Smooth muscle cell (in vitro differentiated cells): ENCODE data around the gene RB1. TPM values are rescaled to one million over a fixed set of nuclear protein-coding genes. Genes with fewer than 3 reads are reported as not detected.
A peak's percentile ranks its signal among the peaks of the same experiment; 100 is the strongest.

ENCODE experiments used
- DNase-seq: peaks from one replicate; lab custom pipeline; 2025; ENCODE audit not compliant: unreplicated experiment; lab: John Stamatoyannopoulos, UW
- H2AFZ ChIP-seq: fragments of 200-600 bp; sonication (generic); 2 replicates; pipeline ENCODE4 v1.6.0; 2016; ENCODE audit warnings: antibody characterized with exemption, low read depth, mild to moderate bottlenecking
- H3F3A ChIP-seq: fragments of 200-600 bp; sonication (generic); 2 replicates; pipeline ENCODE4 v1.6.0; 2017; ENCODE audit warnings: antibody characterized with exemption, low read depth
- H3K27ac ChIP-seq: fragments of 200-600 bp; sonication (generic); 2 replicates; pipeline ENCODE4 v1.5.1; 2016; ENCODE audit warnings: low read depth, mild to moderate bottlenecking
- H3K27me3 ChIP-seq: fragments of 200-600 bp; sonication (generic); 2 replicates; pipeline ENCODE4 v1.6.1; 2016; ENCODE audit warnings: low read depth, mild to moderate bottlenecking
- H3K36me3 ChIP-seq: fragments of 200-600 bp; sonication (generic); 2 replicates; pipeline ENCODE4 v1.5.1; 2016; ENCODE audit warnings: low read depth
- H3K4me1 ChIP-seq: fragments of 200-600 bp; sonication (generic); 2 replicates; pipeline ENCODE4 v1.5.1; 2016; ENCODE audit warnings: low read depth
- H3K4me2 ChIP-seq: fragments of 200-600 bp; sonication (generic); 2 replicates; pipeline ENCODE4 v1.6.0; 2016; ENCODE audit warnings: mild to moderate bottlenecking
- H3K4me3 ChIP-seq: fragments of 200-600 bp; sonication (generic); 2 replicates; pipeline ENCODE4 v1.5.1; 2016; ENCODE audit warnings: mild to moderate bottlenecking
- H3K79me2 ChIP-seq: fragments of 200-600 bp; sonication (generic); 2 replicates; pipeline ENCODE4 v1.6.0; 2016; ENCODE audit warnings: low read depth, mild to moderate bottlenecking
- H3K9ac ChIP-seq: fragments of 200-600 bp; sonication (generic); 2 replicates; pipeline ENCODE4 v1.6.0; 2016; ENCODE audit warnings: low read depth
- H3K9me3 ChIP-seq: fragments of 200-600 bp; sonication (generic); replicated peaks from 2 replicates; pipeline ENCODE4 v1.5.1; 2016; ENCODE audit warnings: low read depth
- H4K20me1 ChIP-seq: fragments of 200-600 bp; sonication (generic); 2 replicates; pipeline ENCODE4 v1.6.0; 2016; ENCODE audit warnings: low read depth
- CTCF ChIP-seq: fragments of 200-600 bp; sonication (generic); IDR thresholded peaks from 2 replicates; pipeline ENCODE4 v1.5.1; 2017; ENCODE audit warnings: borderline replicate concordance, mild to moderate bottlenecking, antibody characterized with exemption; ENCODE audit not compliant: insufficient read depth, poor library complexity, severe bottlenecking
- WGBS: methylation state at CpG from one replicate; pipeline ENCODE4 v1.1.7; 2016; ENCODE audit warnings: low lambda C conversion rate; 5-methylcytosine and 5-hydroxymethylcytosine counted together
- polyA plus RNA-seq: library from polyadenylated mRNA; unstranded; fragments of >200 nt; fragmentation: Nextera tagmentation; extraction: Ambion mirVana; gene quantifications from 2 replicates; pipeline ENCODE4 v1.2.1, GENCODE V29; 2016
- total RNA-seq: library from RNA; depleted of rRNA; stranded (reverse); fragments of >200 nt; gene quantifications from 2 replicates; pipeline ENCODE4 v1.2.3, GENCODE V29; 2014

Gene RB1
- total and polyA plus RNA-seq, 2 experiments from 2014 or later, result 12.5 to 40.2 TPM

GRCh38 chr13:48505597-48506091, 202.1 kb downstream of the RB1 start:
- no peaks in the 10 kb centered on the region for H3K4me1 ChIP-seq
- H3K9me3 ChIP-seq, result no peaks in the 10 kb centered on the region
- no peak overlapping the region for H2AFZ ChIP-seq
- no peak overlapping the region for H3K4me2 ChIP-seq
- peak overlapping the region; percentile 76 for H3K27ac ChIP-seq
- no peaks in the 10 kb centered on the region for H4K20me1 ChIP-seq
- no peaks in the 10 kb centered on the region for H3K36me3 ChIP-seq
- no peak for DNase-seq
- 78% methylated on average over 11 of the region's 11 CpGs for WGBS
- H3K27me3 ChIP-seq, result no peaks in the 10 kb centered on the region
- H3K4me3 ChIP-seq, result no peak overlapping the region
- H3K9ac ChIP-seq, result peak overlapping the region; percentile 2
- H3K79me2 ChIP-seq, result no peaks in the 10 kb centered on the region
- H3F3A ChIP-seq, result peaks cover 3% of the 10 kb centered on the region
- no peak for TF ChIP-seq CTCF

DNA sequence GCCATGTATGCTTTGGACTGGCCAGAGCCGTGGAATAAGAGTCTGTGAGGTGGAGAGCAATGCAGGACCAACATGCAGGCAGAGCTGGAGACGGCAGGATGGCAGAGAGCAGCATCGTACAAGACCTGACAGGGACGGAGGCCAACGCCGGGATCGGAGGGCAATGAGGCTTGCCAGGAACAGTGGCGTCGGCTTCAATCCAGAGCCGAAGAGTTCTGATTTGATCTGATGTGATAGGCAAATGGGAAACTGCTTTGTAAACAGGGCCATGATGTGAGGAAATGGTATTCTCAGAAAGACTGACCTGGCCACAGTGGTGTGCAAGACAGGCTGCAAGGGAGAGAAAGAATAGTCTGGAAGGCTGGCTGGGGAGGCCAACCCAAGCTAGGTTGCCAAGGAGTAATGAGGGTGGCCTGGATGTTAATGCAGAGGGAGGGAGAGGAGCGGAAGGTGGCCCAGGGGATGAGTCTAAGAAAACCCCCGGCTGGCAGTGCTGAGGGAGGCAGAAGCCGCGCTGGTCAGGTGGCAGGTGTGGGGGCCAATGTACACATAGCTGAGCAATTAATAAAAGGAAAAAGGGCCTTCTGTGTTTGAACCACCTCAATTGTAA, 202.6 kb downstream of the RB1 start:
- H2AFZ ChIP-seq, result no peak overlapping the region
- H3K9ac ChIP-seq, result no peak overlapping the region
- peaks cover 2% of the 10 kb centered on the region for H3F3A ChIP-seq
- no peaks in the 10 kb centered on the region for H3K9me3 ChIP-seq
- H3K4me1 ChIP-seq, result no peaks in the 10 kb centered on the region
- no peak for DNase-seq
- WGBS, result 95% methylated on average over 14 of the region's 14 CpGs
- H4K20me1 ChIP-seq, result no peaks in the 10 kb centered on the region
- TF ChIP-seq CTCF, result no peak
- H3K79me2 ChIP-seq, result no peaks in the 10 kb centered on the region
- no peaks in the 10 kb centered on the region for H3K27me3 ChIP-seq
- H3K36me3 ChIP-seq, result no peaks in the 10 kb centered on the region
- peak overlapping the region; percentile 76 for H3K27ac ChIP-seq
- no peak overlapping the region for H3K4me2 ChIP-seq
- H3K4me3 ChIP-seq, result no peak overlapping the region

DNA sequence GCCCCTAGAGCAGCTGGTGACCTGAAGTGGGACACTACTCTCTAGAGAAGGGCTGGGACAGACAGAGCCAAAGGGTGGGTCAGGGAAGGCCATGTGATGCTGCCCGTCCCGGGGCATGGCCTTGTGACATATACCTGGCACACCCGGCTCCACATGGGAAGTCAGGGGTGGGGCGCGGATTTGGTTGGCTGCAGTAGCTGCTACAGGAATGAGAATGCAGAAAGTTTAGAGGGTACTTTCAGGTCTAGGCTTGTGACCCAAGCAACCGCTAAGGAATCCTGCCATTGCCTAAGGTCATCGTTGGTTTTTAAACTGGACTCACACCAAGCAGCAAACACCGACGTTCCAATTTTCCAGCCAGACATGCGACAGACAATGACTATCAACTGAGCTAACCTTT, 203.5 kb downstream of the RB1 start:
- Histone ChIP-seq H3K9ac (no peak overlapping the region), H3K27ac (no peak overlapping the region), H3K79me2 (no peaks in the 10 kb centered on the region), H3K36me3 (no peaks in the 10 kb centered on the region), H3K4me2 (no peak overlapping the region), H3K27me3 (no peaks in the 10 kb centered on the region), H3F3A (no peaks in the 10 kb centered on the region), H3K4me1 (no peaks in the 10 kb centered on the region), H4K20me1 (no peaks in the 10 kb centered on the region), H3K9me3 (no peaks in the 10 kb centered on the region), H3K4me3 (no peak overlapping the region), H2AFZ (no peak overlapping the region)
- DNase-seq, result no peak
- 95% methylated on average over 10 of the region's 10 CpGs for WGBS
- no peak for TF ChIP-seq CTCF

GRCh38 chr13:48508011-48508410, 204.5 kb downstream of the RB1 start:
- no peak for TF ChIP-seq CTCF
- Histone ChIP-seq H3K9ac (no peak overlapping the region), H4K20me1 (no peaks in the 10 kb centered on the region), H3K4me1 (no peaks in the 10 kb centered on the region), H3K27me3 (no peaks in the 10 kb centered on the region), H3K9me3 (no peaks in the 10 kb centered on the region), H3K79me2 (no peaks in the 10 kb centered on the region), H2AFZ (no peak overlapping the region), H3K36me3 (no peaks in the 10 kb centered on the region), H3K27ac (no peak overlapping the region), H3K4me2 (no peak overlapping the region), H3K4me3 (no peak overlapping the region), H3F3A (no peaks in the 10 kb centered on the region)
- 86% methylated on average over 6 of the region's 6 CpGs for WGBS
- DNase-seq, result no peak
